ENCODE results near the gene NLGN3. TPM values are rescaled to one million over a fixed set of nuclear protein-coding genes. Genes with fewer than 3 reads are reported as not detected.

Gene NLGN3
- total and polyA plus RNA-seq, 7 donors: 0.04 to 0.32 (median 0.10) TPM

GRCh38 chrX:71151366-71151765 lies 6.7 kb downstream of the NLGN3 start:
- intact Hi-C loops (cut with DNase I): no loop called here
- DNase-seq (no peak), ATAC-seq (no peak)
- peaks cover 0 to 16% (median 0%) of the 10 kb centered on the region in 3 donors for H3K27me3 ChIP-seq (ENCODE audit: insufficient read depth in 3 of 3, low read length in 2 of 3)
- H3K9me3 ChIP-seq: no peaks in the 10 kb centered on the region
- 60 to 62% (median 60%) methylated on average over 7 of the region's 7 CpGs for WGBS, 3 donors
- H3K36me3 ChIP-seq (ENCODE audit: insufficient read depth in 1 of 2, low read depth in 1 of 2): no peaks in the 10 kb centered on the region
- TF ChIP-seq CTCF (IDR thresholded peaks at IDR 0.05): no peak
- H3K4me3 ChIP-seq: no peak overlapping the region
- peaks cover 2% of the 10 kb centered on the region for H3K4me1 ChIP-seq
- no peak overlapping the region for H3K27ac ChIP-seq

- 71 to 91% (median 88%) methylated on average over 4 to 7 of the region's 7 CpGs for WGBS, 3 donors
- no peak overlapping the region for H3K27ac ChIP-seq
Observed at GRCh38 chrX:71154196-71154595, 9.6 kb downstream of the NLGN3 start.

DNA sequence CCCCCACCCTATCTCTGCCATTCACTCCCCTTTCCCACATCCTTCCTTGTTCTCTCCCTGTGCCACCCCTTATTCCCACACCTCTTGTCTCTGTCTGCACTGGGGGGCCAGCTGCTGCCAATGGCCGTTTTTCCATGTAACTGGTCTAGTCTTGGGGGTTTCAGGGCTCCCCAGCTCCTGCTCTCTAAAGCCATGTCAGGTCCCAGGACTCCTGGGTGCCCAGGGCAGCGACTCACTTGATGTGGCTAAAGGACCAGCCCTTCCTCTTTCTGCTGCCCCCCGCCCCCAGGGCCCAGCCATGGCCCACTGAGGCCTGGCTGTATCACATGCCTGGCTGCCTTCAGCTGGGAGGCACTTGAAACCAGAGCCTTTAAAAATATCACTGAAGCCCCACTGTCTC lies 10.0 kb downstream of the NLGN3 start:
- Histone ChIP-seq H3K4me1 (no peaks in the 10 kb centered on the region), H3K4me3 (no peak overlapping the region), H3K27ac (no peak overlapping the region), H3K9me3 (no peaks in the 10 kb centered on the region), H3K36me3 (ENCODE audit: insufficient read depth in 1 of 2, low read depth in 1 of 2) (no peaks in the 10 kb centered on the region), H3K27me3 (ENCODE audit: insufficient read depth in 3 of 3, low read length in 2 of 3) (peaks cover 0 to 12% (median 0%) of the 10 kb centered on the region in 3 donors)
- intact Hi-C loops (cut with DNase I): no loop called here
- ATAC-seq (no peak), DNase-seq (no peak)
- WGBS, 3 donors: 39 to 90% (median 78%) methylated on average over 3 of the region's 3 CpGs
- TF ChIP-seq CTCF (IDR thresholded peaks at IDR 0.05): no peak

More at GRCh38 chrX:71154196-71154595, 9.6 kb downstream of the NLGN3 start:
- no peak overlapping the region for H3K4me3 ChIP-seq
- H3K36me3 ChIP-seq (ENCODE audit: insufficient read depth in 1 of 2, low read depth in 1 of 2): no peaks in the 10 kb centered on the region
- no peaks in the 10 kb centered on the region for H3K4me1 ChIP-seq
- TF ChIP-seq CTCF (IDR thresholded peaks at IDR 0.05): no peak
- DNase-seq (no peak), ATAC-seq (no peak)
- H3K27me3 ChIP-seq (ENCODE audit: insufficient read depth in 3 of 3, low read length in 2 of 3): peaks cover 0 to 12% (median 0%) of the 10 kb centered on the region in 3 donors
- intact Hi-C loops (cut with DNase I): no loop called here
- no peaks in the 10 kb centered on the region for H3K9me3 ChIP-seq

DNA sequence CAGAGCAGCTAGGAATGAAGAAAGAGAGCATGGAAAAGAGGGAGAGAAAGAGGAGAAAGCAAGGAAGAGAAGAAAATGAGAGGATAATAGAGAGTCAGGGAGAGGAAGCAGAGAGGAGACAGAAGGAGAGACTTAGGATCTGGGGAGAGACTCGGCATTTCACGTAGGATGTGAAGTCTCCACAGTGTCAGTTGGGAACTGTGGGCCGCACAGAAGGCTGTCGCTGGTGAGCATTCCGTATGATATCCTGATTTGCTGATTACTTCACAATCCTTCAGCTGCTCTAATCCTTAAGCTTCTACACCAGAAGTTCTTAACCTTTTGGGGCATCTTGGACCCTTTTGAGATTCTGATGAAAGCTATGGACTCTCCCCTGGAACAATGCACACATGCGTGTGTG lies 14.0 kb downstream of the NLGN3 start:
- Histone ChIP-seq H3K27me3 (ENCODE audit: insufficient read depth in 3 of 3, low read length in 2 of 3) (peaks cover 0 to 10% (median 0%) of the 10 kb centered on the region in 3 donors), H3K36me3 (ENCODE audit: insufficient read depth in 1 of 2, low read depth in 1 of 2) (no peaks in the 10 kb centered on the region), H3K9me3 (no peaks in the 10 kb centered on the region), H3K27ac (no peak overlapping the region), H3K4me1 (no peaks in the 10 kb centered on the region), H3K4me3 (no peak overlapping the region)
- intact Hi-C loops (cut with DNase I): no loop called here
- WGBS, 3 donors: 79 to 84% (median 82%) methylated on average over 6 of the region's 6 CpGs
- TF ChIP-seq CTCF (IDR thresholded peaks at IDR 0.05): no peak
- no peak for DNase-seq
- ATAC-seq: no peak

DNA sequence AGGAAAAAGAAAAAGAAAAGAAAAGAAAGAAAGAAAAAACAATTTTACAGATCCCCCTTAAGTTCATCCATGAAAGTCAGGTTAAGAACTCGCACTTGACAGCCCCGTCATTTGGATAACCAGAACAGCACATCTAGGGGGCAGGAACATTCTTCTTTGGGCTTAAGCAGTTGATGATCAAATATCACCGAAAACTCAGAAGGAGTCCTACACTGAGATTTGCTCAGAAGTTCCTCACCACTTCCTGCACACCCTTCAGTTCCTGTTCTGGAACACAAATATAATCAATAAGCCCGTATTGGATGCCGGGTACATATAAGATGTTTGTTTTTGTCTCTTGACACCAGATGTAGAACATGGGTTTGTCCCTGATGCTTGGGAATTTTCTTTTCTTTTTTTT lies 14.7 kb downstream of the NLGN3 start:
- Histone ChIP-seq H3K4me3 (no peak overlapping the region), H3K4me1 (no peaks in the 10 kb centered on the region), H3K9me3 (no peaks in the 10 kb centered on the region), H3K27me3 (ENCODE audit: insufficient read depth in 3 of 3, low read length in 2 of 3) (peaks cover 0 to 4% (median 0%) of the 10 kb centered on the region in 3 donors), H3K36me3 (ENCODE audit: insufficient read depth in 1 of 2, low read depth in 1 of 2) (no peaks in the 10 kb centered on the region), H3K27ac (no peak overlapping the region)
- TF ChIP-seq CTCF (IDR thresholded peaks at IDR 0.05): no peak
- DNase-seq (no peak), ATAC-seq (no peak)
- intact Hi-C loops (cut with DNase I): no loop called here
- WGBS, 3 donors: 72 to 85% (median 75%) methylated on average over 5 of the region's 5 CpGs
